ENCODE data around the gene CDK5RAP1.

GRCh38 chr20:33316343-33316742 is 85.0 kb downstream of the CDK5RAP1 start:
- TF ChIP-seq CTCF (IDR thresholded peaks at IDR 0.05) (no peak), POLR2A (IDR thresholded peaks at IDR 0.05; ENCODE audit: low read length) (no peak), ELK1 (IDR thresholded peaks at IDR 0.05; ENCODE audit: low read depth, low read length) (no peak)
